SJCRH30 (cell line): ENCODE data around the gene SOX13. TPM values are rescaled to one million over a fixed set of nuclear protein-coding genes. Genes with fewer than 3 reads are reported as not detected.

Experiments
- DNase-seq, 2 experiments: peaks; one replicate each; pipeline ENCODE4 v3.0.0-alpha.2; 2015 to 2020
- H3K27ac ChIP-seq: fragments of 250-450 bp; sonication (Bioruptor Pico); 2 replicates; pipeline ENCODE4 v1.5.1; 2020; ENCODE audit warnings: mild to moderate bottlenecking, moderate library complexity
- H3K27me3 ChIP-seq: fragments of 250-450 bp; sonication (Bioruptor Pico); 2 replicates; pipeline ENCODE4 v1.5.1; 2020; ENCODE audit warnings: mild to moderate bottlenecking, moderate library complexity
- H3K36me3 ChIP-seq: fragments of 250-450 bp; sonication (Bioruptor Pico); 2 replicates; pipeline ENCODE4 v1.5.1; 2020; ENCODE audit warnings: mild to moderate bottlenecking, moderate library complexity
- H3K4me1 ChIP-seq: fragments of 250-450 bp; sonication (Bioruptor Pico); 2 replicates; pipeline ENCODE4 v1.5.1; 2020; ENCODE audit warnings: mild to moderate bottlenecking, moderate library complexity
- H3K4me3 ChIP-seq: fragments of 250-450 bp; sonication (Bioruptor Pico); 2 replicates; pipeline ENCODE4 v1.5.1; 2020; ENCODE audit warnings: mild to moderate bottlenecking, moderate library complexity
- H3K9me3 ChIP-seq: fragments of 250-450 bp; sonication (Bioruptor Pico); replicated peaks from 2 replicates; pipeline ENCODE4 v1.5.1; 2020; ENCODE audit warnings: mild to moderate bottlenecking, moderate library complexity
- total RNA-seq: library from RNA; depleted of rRNA; stranded (reverse); fragments of >200 nt; shearing (Covaris generic); gene quantifications from 2 replicates; pipeline ENCODE4 v1.2.3, GENCODE V29; 2014

The SOX13 gene
- total RNA-seq, 1 experiment from 2014 or later, result 35.1 TPM

DNA sequence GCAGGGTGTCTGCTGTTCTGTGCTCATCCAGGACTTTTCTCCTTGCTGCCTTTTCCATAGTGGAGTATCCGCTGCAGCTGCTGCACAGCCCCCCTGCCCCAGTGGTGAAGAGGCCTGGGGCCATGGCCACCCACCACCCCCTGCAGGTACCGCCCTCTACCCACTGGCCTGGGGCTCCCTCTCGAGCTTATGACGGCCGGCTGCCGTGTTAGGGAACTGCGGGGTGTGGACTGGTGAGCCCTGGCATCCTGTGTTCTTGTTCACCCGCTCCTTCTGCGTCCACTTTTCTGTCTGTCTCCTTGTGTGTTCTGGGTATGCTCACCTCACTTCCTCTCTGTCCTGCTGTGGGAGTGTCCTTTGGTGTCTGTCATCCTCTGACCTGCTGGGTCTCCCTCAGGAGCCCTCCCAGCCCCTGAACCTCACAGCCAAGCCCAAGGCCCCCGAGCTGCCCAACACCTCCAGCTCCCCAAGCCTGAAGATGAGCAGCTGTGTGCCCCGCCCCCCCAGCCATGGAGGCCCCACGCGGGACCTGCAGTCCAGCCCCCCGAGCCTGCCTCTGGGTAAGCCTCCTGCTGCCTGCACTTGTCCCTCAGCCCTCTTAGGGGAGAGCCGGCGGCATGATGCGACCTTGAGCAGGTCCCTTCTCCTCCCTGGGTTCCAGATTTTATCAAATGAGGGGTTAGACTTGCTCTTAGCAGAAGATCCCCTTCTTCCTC is 49.1 kb downstream of the SOX13 start:
- H3K9me3 ChIP-seq, result no peaks in the 10 kb centered on the region
- no peaks in the 10 kb centered on the region for H3K27me3 ChIP-seq
- no peak for DNase-seq
- peaks cover 9% of the 10 kb centered on the region; the same call in 1 of the 2 replicates for H3K36me3 ChIP-seq
- no peak overlapping the region for H3K4me3 ChIP-seq
- no peaks in the 10 kb centered on the region for H3K4me1 ChIP-seq
- H3K27ac ChIP-seq, result no peak overlapping the region

DNA sequence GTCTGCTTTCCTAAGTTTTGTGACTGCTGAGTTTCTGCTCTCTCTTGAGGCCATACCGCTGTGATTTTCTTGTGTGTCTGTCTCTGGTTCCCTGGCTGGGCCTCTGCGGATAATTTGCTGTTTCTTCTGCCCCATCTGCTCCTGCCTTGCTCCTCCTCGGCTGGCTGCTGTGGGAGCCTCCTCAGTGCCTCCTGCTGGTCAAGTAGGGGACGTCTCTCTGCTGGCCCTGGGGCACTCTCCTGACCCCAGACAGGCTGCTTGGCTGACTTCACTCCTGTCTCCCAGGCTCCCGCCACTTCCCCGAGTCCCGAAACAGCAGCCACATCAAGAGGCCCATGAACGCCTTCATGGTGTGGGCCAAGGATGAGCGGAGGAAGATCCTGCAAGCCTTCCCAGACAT is 50.5 kb downstream of the SOX13 start:
- peaks cover 5% of the 10 kb centered on the region; the same call in 1 of the 2 replicates for H3K36me3 ChIP-seq
- no peaks in the 10 kb centered on the region for H3K9me3 ChIP-seq
- no peaks in the 10 kb centered on the region for H3K27me3 ChIP-seq
- H3K4me3 ChIP-seq, result no peak overlapping the region
- peak; percentile 27 to 38 for DNase-seq
- no peaks in the 10 kb centered on the region for H3K4me1 ChIP-seq
- H3K27ac ChIP-seq, result no peak overlapping the region

DNA sequence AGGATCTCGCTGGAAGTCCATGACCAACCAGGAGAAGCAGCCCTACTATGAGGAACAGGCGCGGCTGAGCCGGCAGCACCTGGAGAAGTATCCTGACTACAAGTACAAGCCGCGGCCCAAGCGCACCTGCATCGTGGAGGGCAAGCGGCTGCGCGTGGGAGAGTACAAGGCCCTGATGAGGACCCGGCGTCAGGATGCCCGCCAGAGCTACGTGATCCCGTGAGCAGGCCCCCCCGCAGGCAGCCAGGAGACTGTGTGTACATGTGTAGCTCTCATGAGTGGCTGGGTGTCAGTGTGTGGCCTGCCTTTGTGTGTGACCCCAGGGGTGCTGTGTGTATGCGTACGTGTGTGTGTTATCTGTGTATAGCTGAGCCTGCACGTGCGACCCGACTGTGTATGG is 51.7 kb downstream of the SOX13 start:
- Histone ChIP-seq H3K36me3 (peaks cover 5% of the 10 kb centered on the region; the same call in 1 of the 2 replicates), H3K4me1 (peaks cover 4% of the 10 kb centered on the region), H3K27ac (no peak overlapping the region), H3K27me3 (no peaks in the 10 kb centered on the region), H3K4me3 (no peak overlapping the region), H3K9me3 (no peaks in the 10 kb centered on the region)
- DNase-seq, result no peak

DNA sequence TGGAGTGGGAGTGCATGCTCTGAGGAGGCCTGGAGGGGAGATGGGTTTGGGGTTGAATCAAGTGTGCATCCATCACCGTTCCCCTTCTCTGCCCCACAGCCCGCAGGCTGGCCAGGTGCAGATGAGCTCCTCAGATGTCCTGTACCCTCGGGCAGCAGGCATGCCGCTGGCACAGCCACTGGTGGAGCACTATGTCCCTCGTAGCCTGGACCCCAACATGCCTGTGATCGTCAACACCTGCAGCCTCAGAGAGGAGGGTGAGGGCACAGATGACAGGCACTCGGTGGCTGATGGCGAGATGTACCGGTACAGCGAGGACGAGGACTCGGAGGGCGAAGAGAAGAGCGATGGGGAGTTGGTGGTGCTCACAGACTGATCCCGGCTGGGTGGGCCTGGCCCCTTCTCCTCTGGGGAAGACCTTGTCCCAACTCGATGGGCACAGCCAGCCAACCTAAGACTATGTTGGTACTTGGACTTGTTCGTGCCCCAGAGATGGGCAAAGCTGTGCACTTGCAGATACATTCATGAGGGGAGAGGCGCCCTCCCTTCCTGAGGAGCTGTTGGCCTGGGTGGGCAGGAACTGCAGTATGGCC is 52.9 kb downstream of the SOX13 start:
- Histone ChIP-seq H3K27me3 (no peaks in the 10 kb centered on the region), H3K27ac (no peak overlapping the region), H3K9me3 (no peaks in the 10 kb centered on the region), H3K36me3 (peaks cover 5% of the 10 kb centered on the region; the same call in 1 of the 2 replicates), H3K4me1 (peaks cover 6% of the 10 kb centered on the region), H3K4me3 (no peak overlapping the region)
- no peak for DNase-seq

GRCh38 chr1:204126386-204126785 is 53.5 kb downstream of the SOX13 start:
- no peak overlapping the region for H3K4me3 ChIP-seq
- H3K4me1 ChIP-seq, result peaks cover 10% of the 10 kb centered on the region
- no peaks in the 10 kb centered on the region for H3K27me3 ChIP-seq
- H3K9me3 ChIP-seq, result no peaks in the 10 kb centered on the region
- H3K36me3 ChIP-seq, result peaks cover 5% of the 10 kb centered on the region; the same call in 1 of the 2 replicates
- DNase-seq, result no peak
- no peak overlapping the region for H3K27ac ChIP-seq

GRCh38 chr1:204126956-204127355 is 54.0 kb downstream of the SOX13 start:
- Histone ChIP-seq H3K4me1 (peaks cover 10% of the 10 kb centered on the region), H3K27me3 (no peaks in the 10 kb centered on the region), H3K4me3 (no peak overlapping the region), H3K27ac (no peak overlapping the region), H3K9me3 (no peaks in the 10 kb centered on the region), H3K36me3 (peaks cover 5% of the 10 kb centered on the region; the same call in 1 of the 2 replicates)
- DNase-seq, result no peak

- DNase-seq, result peak; percentile 75 to 87
- Histone ChIP-seq H3K4me1 (peaks cover 10% of the 10 kb centered on the region), H3K27me3 (no peaks in the 10 kb centered on the region), H3K36me3 (peaks cover 5% of the 10 kb centered on the region; the same call in 1 of the 2 replicates), H3K9me3 (no peaks in the 10 kb centered on the region), H3K27ac (no peak overlapping the region), H3K4me3 (no peak overlapping the region)
Observed at GRCh38 chr1:204127597-204128242, 54.8 kb downstream of the SOX13 start.

DNA sequence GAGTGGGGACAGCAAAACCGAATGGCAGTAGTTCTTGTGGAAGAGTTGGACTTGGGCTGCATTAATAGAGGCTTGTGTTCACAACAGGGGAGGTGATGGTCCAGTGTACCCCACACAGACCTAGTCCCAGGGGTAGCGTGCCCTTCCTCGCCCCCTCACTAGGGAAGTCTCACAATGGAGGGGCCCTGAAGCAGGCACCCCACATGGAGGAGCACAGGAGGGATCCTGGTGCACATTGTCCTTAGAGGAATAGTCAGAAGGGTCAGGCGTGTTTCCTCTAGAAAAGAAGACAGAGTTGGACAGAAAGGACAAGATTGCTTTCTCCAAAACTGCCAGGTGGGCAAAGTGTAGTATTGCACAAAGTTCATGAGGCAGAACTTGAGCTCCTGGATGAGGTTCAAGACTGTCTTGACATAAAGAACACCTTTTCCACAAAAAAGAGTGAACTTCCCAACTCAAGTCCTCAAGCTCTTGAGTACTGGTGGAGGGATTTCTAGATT is 55.6 kb downstream of the SOX13 start:
- no peak for DNase-seq
- Histone ChIP-seq H3K4me3 (no peak overlapping the region), H3K9me3 (no peaks in the 10 kb centered on the region), H3K27ac (no peak overlapping the region), H3K36me3 (peaks cover 5% of the 10 kb centered on the region; the same call in 1 of the 2 replicates), H3K27me3 (no peaks in the 10 kb centered on the region), H3K4me1 (peaks cover 10% of the 10 kb centered on the region)

DNA sequence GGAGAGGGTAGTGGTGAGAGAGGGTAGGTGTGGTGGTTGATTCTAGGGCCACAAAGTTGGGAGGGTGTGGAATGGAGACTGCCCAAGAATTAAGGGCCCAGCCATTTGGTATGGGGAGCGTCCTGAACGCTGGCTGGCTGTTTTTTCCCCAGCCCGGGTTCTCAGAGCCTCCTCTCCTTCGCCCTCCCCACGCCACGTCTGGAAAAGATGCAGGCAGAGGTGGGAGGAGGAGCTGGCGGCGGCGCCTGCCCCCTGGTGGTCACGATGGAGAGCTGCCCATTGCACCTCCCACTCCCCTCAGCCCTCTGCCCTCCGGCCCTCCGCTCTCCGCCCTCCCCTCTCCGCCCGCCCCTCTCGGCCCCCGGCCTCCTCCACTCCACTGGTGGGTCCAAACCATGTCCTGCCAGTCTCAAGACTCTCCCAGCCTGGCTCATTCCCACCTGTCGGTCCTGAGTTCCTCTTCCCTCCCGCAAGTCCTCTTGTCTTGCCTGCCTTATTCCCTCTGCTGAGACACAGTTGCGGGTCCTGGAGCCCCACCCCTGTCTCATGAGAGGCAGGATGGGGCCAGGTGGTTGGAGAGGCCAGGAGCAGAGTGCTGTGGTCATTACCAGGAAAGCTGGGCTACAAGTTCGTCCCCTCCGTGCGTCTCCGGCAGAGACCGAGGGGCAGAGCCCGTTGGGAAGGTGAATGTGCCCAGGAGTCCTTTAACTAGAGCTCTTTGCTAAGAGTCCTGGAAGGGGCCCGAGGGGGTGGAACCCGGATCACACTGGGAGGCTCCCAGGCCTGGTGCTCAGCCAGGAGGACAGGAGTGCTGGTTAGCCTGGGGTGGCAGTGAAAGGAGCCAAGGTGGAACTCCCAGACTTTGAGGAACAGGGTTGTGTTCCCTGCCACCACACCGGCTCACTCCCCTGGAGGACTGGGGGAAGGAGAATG is 56.3 kb downstream of the SOX13 start:
- H3K36me3 ChIP-seq, result peaks cover 2% of the 10 kb centered on the region; the same call in 1 of the 2 replicates
- H3K27me3 ChIP-seq, result no peaks in the 10 kb centered on the region
- no peak overlapping the region for H3K4me3 ChIP-seq
- peaks cover 10% of the 10 kb centered on the region for H3K4me1 ChIP-seq
- no peak overlapping the region for H3K27ac ChIP-seq
- DNase-seq, result peak; percentile 80 to 87
- H3K9me3 ChIP-seq, result no peaks in the 10 kb centered on the region

DNA sequence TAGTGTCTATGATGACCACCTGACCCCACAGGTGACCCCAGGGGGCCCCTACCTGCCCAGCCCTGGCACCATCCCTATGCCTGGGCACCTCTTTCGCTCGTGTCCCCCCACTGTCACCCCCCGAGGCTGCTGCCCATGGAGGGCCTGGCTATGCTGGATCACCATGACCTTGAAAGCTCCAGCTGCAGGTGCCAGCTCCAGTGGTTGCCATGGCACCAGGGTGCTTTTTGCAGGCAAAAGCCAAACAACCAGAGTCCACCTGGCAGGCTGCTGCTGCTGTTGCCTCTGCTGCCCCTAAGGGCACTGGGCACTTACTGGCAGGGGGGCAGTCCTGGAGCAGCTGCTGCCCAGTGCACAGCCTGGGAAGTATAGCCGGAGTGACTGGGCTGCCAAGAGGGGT is 57.3 kb downstream of the SOX13 start:
- Histone ChIP-seq H3K4me1 (peaks cover 10% of the 10 kb centered on the region), H3K36me3 (no peaks in the 10 kb centered on the region), H3K27me3 (no peaks in the 10 kb centered on the region), H3K9me3 (no peaks in the 10 kb centered on the region), H3K4me3 (no peak overlapping the region), H3K27ac (no peak overlapping the region)
- DNase-seq, result no peak

- H3K4me1 ChIP-seq, result peaks cover 10% of the 10 kb centered on the region
- H3K36me3 ChIP-seq, result no peaks in the 10 kb centered on the region
- no peaks in the 10 kb centered on the region for H3K9me3 ChIP-seq
- H3K4me3 ChIP-seq, result no peak overlapping the region
- H3K27me3 ChIP-seq, result no peaks in the 10 kb centered on the region
- peak in 1 of 2 experiments; percentile 24 for DNase-seq
- no peak overlapping the region for H3K27ac ChIP-seq
Observed at GRCh38 chr1:204130981-204131892, 58.3 kb downstream of the SOX13 start.

GRCh38 chr1:204131978-204132377 is 59.1 kb downstream of the SOX13 start:
- H3K4me1 ChIP-seq, result peaks cover 10% of the 10 kb centered on the region
- no peaks in the 10 kb centered on the region for H3K9me3 ChIP-seq
- no peak for DNase-seq
- H3K4me3 ChIP-seq, result no peak overlapping the region
- H3K36me3 ChIP-seq, result no peaks in the 10 kb centered on the region
- no peak overlapping the region for H3K27ac ChIP-seq
- H3K27me3 ChIP-seq, result no peaks in the 10 kb centered on the region

DNA sequence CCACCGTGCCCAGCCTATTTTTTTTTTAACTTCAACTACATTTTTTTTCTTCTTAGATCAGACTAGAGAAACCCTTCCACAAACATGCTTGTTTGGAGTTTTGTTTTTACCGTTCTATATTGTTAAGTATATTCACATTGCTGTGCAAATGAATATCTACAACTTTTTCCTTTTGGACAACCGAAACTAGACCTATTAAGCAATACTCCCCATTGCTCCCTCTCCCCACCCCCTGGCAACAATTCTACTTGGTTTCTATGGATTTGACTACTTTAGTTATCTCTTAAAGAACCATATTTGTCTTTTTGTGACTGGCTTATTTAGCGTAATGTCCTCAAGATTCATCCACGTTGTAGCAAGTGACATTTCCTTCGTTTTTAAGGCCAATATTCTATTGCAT is 59.8 kb downstream of the SOX13 start:
- Histone ChIP-seq H3K4me3 (no peak overlapping the region), H3K27ac (no peak overlapping the region), H3K36me3 (no peaks in the 10 kb centered on the region), H3K4me1 (peaks cover 10% of the 10 kb centered on the region), H3K9me3 (no peaks in the 10 kb centered on the region), H3K27me3 (no peaks in the 10 kb centered on the region)
- no peak for DNase-seq
